Posterior cingulate gyrus (tissue), 11 donors: ENCODE data around the gene PADI2.
A peak's percentile ranks its signal among the peaks of the same experiment; 100 is the strongest.
"Not testable (repeated sequence)": the region's sequence is repeated elsewhere in the genome, so short reads cannot be mapped to it uniquely, and the experiment has no call there.

Experiments
- DNase-seq, 10 donors: peaks; one replicate each; pipeline versions ENCODE4 v3.0.0 to v3.0.0-alpha.2; 2020 to 2021; ENCODE audit warnings: mixed read lengths in 3 of 10
- intact Hi-C: fragments of 100-400 bp; cut with DNase I; formaldehyde crosslinking; loops from one replicate; pipeline ENCODE4 v1.15.1; 2023

The PADI2 gene

GRCh38 chr1:17066361-17067068 is 52.7 kb downstream of the PADI2 start:
- intact Hi-C loops, result loop anchor here (10.0 kb wide), 2 partner anchors 268 to 338 kb away; no protein-coding TSS in a partner anchor
- DNase-seq, result peak in 1 of 10 donors; percentile 66

- peak in 1 of 10 donors; percentile 38 for DNase-seq
- intact Hi-C loops, result loop anchor here (10.0 kb wide), 2 partner anchors 269 to 339 kb away; no protein-coding TSS in a partner anchor
Observed at GRCh38 chr1:17065666-17066065, 53.6 kb downstream of the PADI2 start.

GRCh38 chr1:17062751-17063150 is 56.5 kb downstream of the PADI2 start:
- DNase-seq, result not testable (repeated sequence)
- intact Hi-C loops, result loop anchor here (10.0 kb wide), 2 partner anchors 272 to 342 kb away; no protein-coding TSS in a partner anchor

- intact Hi-C loops, result loop anchor here (10.0 kb wide), 2 partner anchors 273 to 343 kb away; no protein-coding TSS in a partner anchor
- DNase-seq, result no peak
Observed at GRCh38 chr1:17061892-17062291, 57.4 kb downstream of the PADI2 start.

GRCh38 chr1:17061486-17061885 is 57.8 kb downstream of the PADI2 start:
- intact Hi-C loops, result loop anchor here (10.0 kb wide), 2 partner anchors 273 to 343 kb away; no protein-coding TSS in a partner anchor
- DNase-seq, result no peak

GRCh38 chr1:17060306-17060749 is 58.9 kb downstream of the PADI2 start:
- DNase-seq, result no peak
- intact Hi-C loops, result loop anchor here (10.0 kb wide), 2 partner anchors 274 to 344 kb away; no protein-coding TSS in a partner anchor

- intact Hi-C loops, result loop anchor here (1.0 to 10.0 kb wide), 6 partner anchors 65 to 705 kb away; partner anchors contain the start of genes FBXO42 and RCC2
- DNase-seq, result peak; percentile 48 to 97 (median 78)
Observed at GRCh38 chr1:17059391-17060305, 59.6 kb downstream of the PADI2 start.

GRCh38 chr1:17056551-17056950 is 62.7 kb downstream of the PADI2 start:
- DNase-seq, result no peak
- intact Hi-C loops, result loop anchor here (5.0 to 10.0 kb wide), 2 partner anchors 381 to 702 kb away; partner anchors contain the start of genes FBXO42 and RCC2

- no peak for DNase-seq
- intact Hi-C loops, result loop anchor here (5.0 to 10.0 kb wide), 2 partner anchors 382 to 701 kb away; partner anchors contain the start of genes FBXO42 and RCC2
Observed at GRCh38 chr1:17055801-17056200, 63.5 kb downstream of the PADI2 start.

- intact Hi-C loops, result loop anchor here (10.0 kb wide), 1 partner anchor 699 kb away; the partner anchor contains the start of gene FBXO42
- peak; percentile 98 to 100 (median 99) for DNase-seq
Observed at GRCh38 chr1:17053685-17054410, 65.4 kb downstream of the PADI2 start, which contains the start of gene SDHB. Gene SDHB (minus strand): TSS chr1:17054032. CDS start chr1:17054019, 13 bp downstream.

GRCh38 chr1:17053086-17053684 is 66.1 kb downstream of the PADI2 start:
- no peak for DNase-seq
- intact Hi-C loops, result loop anchor here (10.0 kb wide), 1 partner anchor 698 kb away; the partner anchor contains the start of gene FBXO42

GRCh38 chr1:17052641-17053040 is 66.6 kb downstream of the PADI2 start:
- DNase-seq, result no peak
- intact Hi-C loops, result loop anchor here (10.0 kb wide), 1 partner anchor 698 kb away; the partner anchor contains the start of gene FBXO42

GRCh38 chr1:17052038-17052437 is 67.2 kb downstream of the PADI2 start:
- no peak for DNase-seq
- intact Hi-C loops, result loop anchor here (10.0 kb wide), 1 partner anchor 697 kb away; the partner anchor contains the start of gene FBXO42

- intact Hi-C loops, result loop anchor here (2.0 kb wide), 1 partner anchor 97 kb away; no protein-coding TSS in a partner anchor
- no peak for DNase-seq
Observed at GRCh38 chr1:17047924-17048323, 71.3 kb downstream of the PADI2 start.

GRCh38 chr1:17046334-17046657 is 73.0 kb downstream of the PADI2 start:
- intact Hi-C loops, result loop anchor here (2.0 kb wide), 1 partner anchor 95 kb away; no protein-coding TSS in a partner anchor
- no peak for DNase-seq

GRCh38 chr1:17045634-17046333 is 73.5 kb downstream of the PADI2 start:
- intact Hi-C loops, result loop anchor here (2.0 kb wide), 1 partner anchor 95 kb away; no protein-coding TSS in a partner anchor
- no peak for DNase-seq

- no peak for DNase-seq
- intact Hi-C loops, result no loop called here
Observed at GRCh38 chr1:17045150-17045549, 74.1 kb downstream of the PADI2 start.

- intact Hi-C loops, result no loop called here
- no peak for DNase-seq
Observed at GRCh38 chr1:17043676-17044075, 75.6 kb downstream of the PADI2 start.
